SH-SY5Y (cell line): ENCODE measurements around the gene PAX5.

Source experiments
- GATA2 ChIP-seq: IDR thresholded peaks from 2 replicates; pipeline ENCODE4 v1.6.1; 2011; ENCODE audit warnings: mild to moderate bottlenecking, low read depth, low read length
- GATA3 ChIP-seq: IDR thresholded peaks from 2 replicates; pipeline ENCODE4 v1.6.1; 2011; ENCODE audit warnings: low read depth, mild to moderate bottlenecking, low read length, moderate library complexity

- no peak for TF ChIP-seq GATA2
- TF ChIP-seq GATA3, result no peak
Measured at GRCh38 chr9:36912620-36913019, 121.4 kb downstream of the PAX5 start.
